Muscle of leg (tissue), 11 donors: ENCODE measurements around the gene IGF2BP2. TPM values are rescaled to one million over a fixed set of nuclear protein-coding genes. Genes with fewer than 3 reads are reported as not detected.

ENCODE experiments used
- DNase-seq: peaks from one replicate; pipeline ENCODE4 v3.0.0; 2013
- H3K27ac ChIP-seq: one replicate; pipeline ENCODE4 v1.5.1; 2013; ENCODE audit warnings: mild to moderate bottlenecking, low read length, control low read depth
- H3K27me3 ChIP-seq: one replicate; pipeline ENCODE4 v1.6.1; 2013; ENCODE audit warnings: low read length; ENCODE audit not compliant: control insufficient read depth, insufficient read depth
- H3K36me3 ChIP-seq: one replicate; pipeline ENCODE4 v1.6.1; 2013; ENCODE audit warnings: low read length; ENCODE audit not compliant: control insufficient read depth, insufficient read depth
- H3K4me1 ChIP-seq: one replicate; pipeline ENCODE4 v1.6.1; 2013; ENCODE audit warnings: low read length; ENCODE audit not compliant: control insufficient read depth, insufficient read depth
- H3K4me3 ChIP-seq: one replicate; pipeline ENCODE4 v1.5.1; 2013; ENCODE audit warnings: low read length, control low read depth
- H3K9me3 ChIP-seq: replicated peaks from 2 replicates; pipeline ENCODE4 v1.6.1; 2013; ENCODE audit warnings: low read depth, low read length; ENCODE audit not compliant: control insufficient read depth
- WGBS: methylation state at CpG from one replicate; pipeline ENCODE4 v1.1.5; 2013; ENCODE audit warnings: missing lambda C conversion rate; ENCODE audit not compliant: insufficient coverage; 5-methylcytosine and 5-hydroxymethylcytosine counted together
- polyA plus RNA-seq, 8 donors: library from polyadenylated mRNA; unstranded; fragments of 120-200 nt; gene quantifications; one replicate each; pipeline versions ENCODE4 v1.2.1 to v1.2.3, GENCODE V29; 2013; ENCODE audit warnings: inconsistent platforms in 1 of 8, low replicate concordance in 1 of 8; ENCODE audit not compliant: insufficient read length in 8 of 8, insufficient read depth in 1 of 8
- total RNA-seq: library from RNA; stranded (reverse); fragments of 120-200 nt; gene quantifications from one replicate; pipeline ENCODE4 v1.2.4, GENCODE V29; 2013

The IGF2BP2 gene
- total and polyA plus RNA-seq, 9 donors: 32.6 to 59.5 (median 46.1) TPM

GRCh38 chr3:185631508-185632206 is 193.2 kb downstream of the IGF2BP2 start:
- H3K36me3 ChIP-seq: peaks cover 20% of the 10 kb centered on the region
- H3K27ac ChIP-seq: no peak overlapping the region
- no peak for DNase-seq
- H3K27me3 ChIP-seq: no peaks in the 10 kb centered on the region
- H3K4me1 ChIP-seq: no peaks in the 10 kb centered on the region
- H3K9me3 ChIP-seq: no peaks in the 10 kb centered on the region
- H3K4me3 ChIP-seq: no peak overlapping the region
- WGBS: 29% methylated on average over 1 of the region's 7 CpGs

GRCh38 chr3:185631108-185631507 is 193.7 kb downstream of the IGF2BP2 start:
- H3K27me3 ChIP-seq: no peaks in the 10 kb centered on the region
- WGBS: 50% methylated on average over 1 of the region's 4 CpGs
- H3K27ac ChIP-seq: no peak overlapping the region
- no peaks in the 10 kb centered on the region for H3K4me1 ChIP-seq
- no peaks in the 10 kb centered on the region for H3K9me3 ChIP-seq
- peaks cover 21% of the 10 kb centered on the region for H3K36me3 ChIP-seq
- no peak overlapping the region for H3K4me3 ChIP-seq
- peak; percentile 33 for DNase-seq

- DNase-seq: peak; percentile 69
- no peaks in the 10 kb centered on the region for H3K9me3 ChIP-seq
- peaks cover 27% of the 10 kb centered on the region for H3K36me3 ChIP-seq
- H3K27ac ChIP-seq: peak overlapping the region; percentile 44
- H3K27me3 ChIP-seq: no peaks in the 10 kb centered on the region
- H3K4me1 ChIP-seq: no peaks in the 10 kb centered on the region
- no peak overlapping the region for H3K4me3 ChIP-seq
- WGBS: 24% methylated on average over 3 of the region's 6 CpGs
Observed at GRCh38 chr3:185630182-185630622, 194.6 kb downstream of the IGF2BP2 start.

GRCh38 chr3:185629554-185630181 is 195.2 kb downstream of the IGF2BP2 start:
- H3K36me3 ChIP-seq: peaks cover 27% of the 10 kb centered on the region

GRCh38 chr3:185625784-185626183 is 199.1 kb downstream of the IGF2BP2 start:
- Histone ChIP-seq H3K4me1 (no peaks in the 10 kb centered on the region), H3K36me3 (peaks cover 39% of the 10 kb centered on the region), H3K27ac (no peak overlapping the region), H3K27me3 (no peaks in the 10 kb centered on the region), H3K9me3 (no peaks in the 10 kb centered on the region), H3K4me3 (no peak overlapping the region)
- DNase-seq: no peak
- WGBS: no CpG with 5 or more reads among the region's 1 CpG

More at GRCh38 chr3:185629554-185630181, 195.2 kb downstream of the IGF2BP2 start:
- Histone ChIP-seq H3K4me3 (no peak overlapping the region), H3K4me1 (no peaks in the 10 kb centered on the region), H3K9me3 (no peaks in the 10 kb centered on the region), H3K27ac (no peak overlapping the region), H3K27me3 (no peaks in the 10 kb centered on the region)
- no CpG with 5 or more reads among the region's 4 CpGs for whole genome bisulfite sequencing
- no peak for DNase-seq

GRCh38 chr3:185623939-185624665 is 200.7 kb downstream of the IGF2BP2 start:
- Histone ChIP-seq H3K9me3 (no peaks in the 10 kb centered on the region), H3K4me1 (no peaks in the 10 kb centered on the region), H3K36me3 (peaks cover 41% of the 10 kb centered on the region), H3K27ac (no peak overlapping the region), H3K4me3 (no peak overlapping the region), H3K27me3 (no peaks in the 10 kb centered on the region)
- 96% methylated on average over 3 of the region's 7 CpGs for WGBS
- DNase-seq: no peak

GRCh38 chr3:185613016-185613415 is 211.8 kb downstream of the IGF2BP2 start:
- Histone ChIP-seq H3K36me3 (peaks cover 50% of the 10 kb centered on the region), H3K4me1 (no peaks in the 10 kb centered on the region), H3K27ac (no peak overlapping the region), H3K27me3 (no peaks in the 10 kb centered on the region), H3K9me3 (no peaks in the 10 kb centered on the region), H3K4me3 (no peak overlapping the region)
- no peak for DNase-seq
- WGBS: no CpG with 5 or more reads among the region's 6 CpGs

GRCh38 chr3:185606196-185606595 is 218.6 kb downstream of the IGF2BP2 start:
- WGBS: 79% methylated on average over 2 of the region's 4 CpGs
- DNase-seq: no peak
- no peaks in the 10 kb centered on the region for H3K27me3 ChIP-seq
- no peaks in the 10 kb centered on the region for H3K9me3 ChIP-seq
- peaks cover 52% of the 10 kb centered on the region for H3K36me3 ChIP-seq
- no peak overlapping the region for H3K4me3 ChIP-seq
- H3K27ac ChIP-seq: no peak overlapping the region
- H3K4me1 ChIP-seq: no peaks in the 10 kb centered on the region

GRCh38 chr3:185605566-185605965 is 219.3 kb downstream of the IGF2BP2 start:
- no peak for DNase-seq
- H3K9me3 ChIP-seq: no peaks in the 10 kb centered on the region
- no peak overlapping the region for H3K4me3 ChIP-seq
- no peak overlapping the region for H3K27ac ChIP-seq
- H3K27me3 ChIP-seq: no peaks in the 10 kb centered on the region
- no peaks in the 10 kb centered on the region for H3K4me1 ChIP-seq
- peaks cover 48% of the 10 kb centered on the region for H3K36me3 ChIP-seq

GRCh38 chr3:185595526-185595925 is 229.3 kb downstream of the IGF2BP2 start:
- H3K9me3 ChIP-seq: no peaks in the 10 kb centered on the region
- no peak overlapping the region for H3K4me3 ChIP-seq
- H3K27ac ChIP-seq: no peak overlapping the region
- no CpG with 5 or more reads among the region's 4 CpGs for WGBS
- H3K36me3 ChIP-seq: peaks cover 33% of the 10 kb centered on the region
- no peak for DNase-seq
- H3K27me3 ChIP-seq: no peaks in the 10 kb centered on the region
- H3K4me1 ChIP-seq: no peaks in the 10 kb centered on the region
